NCI-H1930 (cell line): Measurements from ENCODE around the gene FHIP1B.

Experiments
- DNase-seq, 2 experiments: peaks; one replicate each; lab custom pipeline; 2025; lab: John Stamatoyannopoulos, UW

The FHIP1B gene

DNA sequence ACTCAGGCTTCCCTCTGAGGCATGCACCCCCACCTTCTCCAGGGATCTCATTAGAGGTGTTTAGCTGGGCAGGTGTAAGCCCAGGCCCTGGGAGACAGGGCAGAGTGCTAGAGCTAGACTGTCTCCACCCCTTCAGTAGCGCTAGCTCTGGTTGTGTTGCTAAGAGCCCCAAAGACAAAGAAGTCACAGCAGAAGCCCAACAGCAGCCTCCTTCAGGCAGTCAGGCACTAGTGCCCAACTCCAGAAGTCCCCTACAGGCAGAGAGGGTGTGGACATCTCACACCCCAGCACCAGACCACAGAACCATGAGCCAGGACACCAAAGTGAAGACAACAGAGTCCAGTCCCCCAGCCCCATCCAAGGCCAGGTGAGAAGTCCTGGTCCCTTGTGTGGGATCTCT lies 4.5 kb upstream of the FHIP1B start, which contains the start of gene CNGA4:
Gene CNGA4, plus strand, starts transcription at position 188 of the 400 bp plus-strand sequence. Its CDS starts 118 bp downstream, at position 306.
- no peak for DNase-seq

DNA sequence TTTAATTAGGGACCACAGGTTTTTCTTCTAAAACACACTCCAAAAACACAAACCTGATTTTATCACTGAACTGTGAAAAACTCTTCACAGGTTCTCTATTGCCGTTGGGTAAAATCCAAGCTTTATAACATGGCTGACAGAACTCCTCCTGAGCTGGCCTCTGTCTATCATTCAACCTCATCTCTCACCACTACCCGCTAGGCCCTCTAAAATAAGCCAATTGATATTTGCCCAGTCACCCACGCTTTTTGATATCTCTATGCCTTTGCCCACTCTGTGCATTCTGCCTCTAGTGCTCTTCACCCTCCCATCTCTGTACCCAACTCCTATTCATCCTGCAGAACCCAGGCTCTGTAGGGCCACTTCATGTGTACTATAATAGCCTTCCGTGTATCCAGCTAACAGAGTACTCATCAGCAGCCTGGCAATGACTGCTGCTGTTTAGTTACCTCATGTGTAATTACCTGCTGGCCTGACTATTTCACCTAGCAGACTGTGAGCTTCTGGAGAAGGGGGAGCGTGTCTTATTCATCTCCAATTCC lies 3.4 kb upstream of the FHIP1B start:
- DNase-seq, result no peak

DNA sequence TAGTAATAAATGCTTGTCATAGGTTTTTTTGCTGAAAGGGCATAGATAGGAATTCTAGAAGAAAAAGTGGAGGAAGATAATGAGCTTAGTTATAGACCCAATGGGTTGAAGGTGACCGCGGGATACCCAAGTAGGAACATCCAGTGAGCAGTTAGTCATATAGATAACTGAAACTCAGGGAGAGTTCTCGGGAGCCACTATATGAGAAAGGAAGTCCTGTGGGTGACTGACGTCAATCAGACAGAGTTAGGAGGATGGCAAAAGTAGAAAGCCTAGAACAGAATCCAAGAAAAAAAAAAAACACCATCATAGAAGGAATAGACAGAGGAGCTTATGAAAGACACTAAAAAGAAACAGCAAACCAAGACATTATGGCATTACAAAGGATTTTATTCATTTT lies 2.8 kb upstream of the FHIP1B start:
- DNase-seq, result no peak

DNA sequence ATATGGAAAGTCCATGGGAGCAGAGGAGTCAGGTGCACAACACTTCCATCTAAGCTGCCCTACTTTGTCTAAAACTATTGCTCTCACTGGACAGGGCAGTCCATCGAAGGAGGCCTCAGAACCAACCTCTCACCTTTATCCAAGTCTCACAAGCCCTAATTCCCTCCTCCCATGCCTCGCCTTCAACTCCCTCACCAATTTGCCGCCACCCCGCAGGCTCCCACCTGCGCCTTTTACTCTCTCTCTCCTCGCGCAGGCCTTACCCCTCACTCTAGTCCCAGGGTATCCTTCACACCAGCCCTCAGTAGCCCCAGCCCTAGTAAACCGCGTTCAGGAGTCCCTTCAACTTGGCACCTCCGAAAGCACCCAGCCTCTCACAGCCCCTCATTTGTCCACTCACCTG lies 451 bp downstream of the FHIP1B start:
- DNase-seq, result no peak

DNA sequence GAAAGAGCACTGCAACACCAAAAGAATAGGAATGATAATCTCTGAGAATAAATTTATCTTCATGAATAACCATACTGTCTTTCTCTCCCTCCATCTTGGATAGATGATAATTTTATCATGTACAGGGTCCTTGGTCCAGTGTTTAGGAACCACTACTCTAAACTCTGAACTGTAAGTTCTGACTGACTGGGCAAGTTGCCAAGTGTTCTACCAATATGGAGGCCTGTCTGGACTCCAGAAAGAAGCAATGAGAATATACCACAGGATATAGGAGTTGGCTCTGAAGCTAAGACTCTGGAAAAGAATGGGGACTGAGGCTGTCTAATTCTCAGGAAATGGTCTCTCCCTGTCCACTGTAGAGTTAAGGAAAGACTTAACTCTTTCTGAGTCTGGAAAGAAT lies 1.5 kb downstream of the FHIP1B start:
- no peak for DNase-seq

DNA sequence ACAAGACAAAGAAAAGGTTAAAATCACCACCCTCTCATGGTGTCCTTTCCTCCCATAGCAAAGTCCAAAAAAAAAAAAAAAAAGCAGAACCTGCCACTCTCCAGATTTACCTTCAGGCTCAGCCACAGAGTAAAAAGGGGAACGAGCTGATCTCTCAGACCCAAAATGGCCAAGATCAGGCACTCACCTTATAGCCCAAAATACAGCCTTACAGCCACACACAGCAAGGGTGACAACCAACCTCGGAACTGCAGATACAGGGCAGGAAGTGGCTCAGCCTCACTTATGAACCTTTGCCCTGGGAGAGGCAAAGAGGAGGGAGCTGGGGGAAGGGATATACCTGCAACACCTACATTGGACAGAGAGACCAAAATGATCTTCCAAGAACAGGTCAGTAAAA lies 4.5 kb downstream of the FHIP1B start:
- DNase-seq, result no peak

DNA sequence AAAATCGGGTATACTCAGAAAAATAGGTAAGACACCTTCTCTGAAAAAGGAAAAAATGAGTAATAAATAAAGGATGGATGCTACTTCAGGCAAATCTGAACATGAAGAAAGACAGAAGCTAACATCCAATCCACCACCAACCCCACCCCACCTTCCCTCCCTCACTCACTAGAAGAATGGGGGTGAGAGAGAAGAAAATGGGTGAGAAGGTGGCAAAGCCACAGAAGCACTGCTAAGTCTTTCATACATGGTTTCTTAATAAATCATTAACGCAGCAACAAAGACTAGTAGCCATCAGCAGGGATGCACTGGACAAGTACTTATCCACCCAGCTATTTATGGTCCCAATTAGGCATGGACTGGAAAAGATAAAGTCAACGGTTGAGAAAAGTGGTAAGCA lies 5.9 kb downstream of the FHIP1B start:
- no peak for DNase-seq

DNA sequence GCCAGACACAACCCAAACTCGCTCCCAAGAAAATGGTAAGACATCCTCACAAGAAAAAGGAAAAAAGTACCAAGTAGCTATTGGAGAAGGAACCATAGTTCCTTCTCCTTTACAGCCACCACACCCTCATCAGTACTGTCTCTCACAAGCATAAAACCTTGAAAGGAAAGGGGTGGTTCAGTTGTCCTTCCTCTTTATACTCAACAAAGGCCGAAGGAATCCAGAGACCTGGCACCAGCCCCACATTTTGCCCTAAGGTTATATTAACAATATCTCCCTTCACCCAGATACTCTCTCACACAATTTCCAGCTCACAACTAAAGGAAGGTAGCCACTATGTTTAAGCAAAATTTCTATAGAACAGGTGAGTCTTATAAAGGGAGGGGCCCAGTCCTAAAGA lies 8.5 kb downstream of the FHIP1B start:
- no peak for DNase-seq

DNA sequence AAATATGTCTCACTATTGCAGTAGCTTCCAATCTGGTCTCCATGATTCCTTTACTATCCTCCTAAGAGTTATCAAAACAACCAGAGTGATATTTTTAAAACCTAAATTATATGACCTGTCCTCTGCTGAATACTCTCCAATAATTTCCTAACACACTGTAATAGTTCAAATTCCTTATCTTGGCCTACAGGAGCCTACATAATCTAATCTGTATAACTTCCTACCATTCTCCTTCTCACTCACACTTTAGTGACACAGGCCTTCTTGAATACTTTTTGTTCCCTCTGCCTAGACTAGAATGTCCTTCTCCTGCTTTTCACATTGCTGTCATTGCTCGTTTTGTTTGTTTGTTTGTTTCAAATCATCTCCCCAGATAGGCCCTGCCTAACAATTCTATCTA lies 9.4 kb downstream of the FHIP1B start:
- no peak for DNase-seq

DNA sequence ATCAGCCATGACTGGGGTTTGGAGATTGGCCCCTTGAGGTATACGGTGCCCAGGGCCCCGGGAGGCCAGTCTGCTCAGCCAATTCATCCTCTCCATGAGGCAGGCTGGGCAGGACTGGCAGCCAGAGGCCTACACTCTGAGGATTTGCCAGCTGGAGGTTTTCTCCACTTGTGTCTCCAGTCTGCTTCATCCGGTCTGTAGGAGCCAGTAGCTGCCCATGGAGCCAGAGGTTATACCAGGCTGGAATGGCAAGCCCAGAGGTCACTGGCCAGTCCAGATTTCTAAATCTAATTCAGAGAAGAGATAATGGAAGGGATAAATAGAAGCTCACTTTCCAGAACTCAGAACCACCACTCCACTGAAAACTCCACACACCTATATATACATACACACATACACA lies 10.0 kb downstream of the FHIP1B start:
- no peak for DNase-seq

DNA sequence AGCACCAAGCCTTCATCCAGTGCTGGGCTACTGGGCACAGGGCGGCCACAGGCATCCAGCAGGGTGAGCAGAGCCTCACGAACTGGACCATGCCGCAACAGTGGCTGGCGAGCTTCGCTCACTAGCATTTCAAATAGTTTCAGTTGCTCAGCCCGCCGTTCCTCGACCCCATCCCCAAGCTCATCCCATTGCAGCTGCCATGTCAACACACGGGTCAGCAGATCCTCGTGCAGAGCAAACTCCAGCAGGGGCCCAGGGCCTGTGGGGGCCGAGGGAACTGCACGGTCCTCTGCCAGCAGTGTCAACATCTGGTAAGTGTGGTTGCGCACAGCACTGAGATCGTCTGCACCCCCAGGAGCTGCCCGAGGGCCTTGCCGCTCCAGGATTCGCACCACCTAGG lies 10.6 kb downstream of the FHIP1B start:
- no peak for DNase-seq

DNA sequence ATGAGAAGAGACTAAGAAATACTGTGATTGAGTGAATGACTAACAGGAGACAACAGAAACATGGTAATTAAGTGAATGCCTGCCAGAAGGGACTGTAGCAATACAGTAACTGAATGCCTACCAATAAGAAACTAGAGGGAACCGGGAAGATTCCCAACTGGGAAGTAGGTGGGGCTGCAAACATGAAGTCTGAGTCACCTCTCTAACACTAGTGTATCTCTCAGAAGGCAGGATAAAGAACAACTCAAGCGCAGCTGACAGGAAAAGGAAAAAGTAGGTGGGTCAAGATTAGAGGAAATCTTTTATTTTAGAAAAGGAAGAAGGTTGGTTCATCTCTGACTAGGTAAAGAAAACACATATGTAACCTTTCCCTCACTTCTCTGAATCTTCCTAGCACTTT lies 15.1 kb downstream of the FHIP1B start:
- DNase-seq, result no peak

DNA sequence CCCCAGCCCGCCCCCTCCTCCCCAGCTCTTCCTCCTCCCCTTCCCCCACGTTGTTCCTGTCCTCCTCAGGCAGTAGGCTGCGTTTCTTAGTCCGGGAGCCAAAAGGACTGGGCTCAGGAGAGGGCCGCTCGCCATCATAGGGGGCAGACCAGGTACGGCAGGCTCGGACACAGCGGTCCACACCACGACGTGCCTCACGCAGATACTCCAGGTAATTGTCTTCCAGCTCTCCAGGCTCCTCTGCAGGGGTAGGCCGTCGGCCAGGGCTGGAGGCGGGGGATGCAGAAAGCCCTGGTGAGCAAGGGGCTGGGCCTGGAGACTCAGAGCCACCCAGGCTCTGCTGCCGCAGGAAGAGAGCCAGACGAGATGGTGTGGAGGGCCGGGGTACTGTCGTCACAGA lies 16.7 kb downstream of the FHIP1B start:
- DNase-seq, result no peak

DNA sequence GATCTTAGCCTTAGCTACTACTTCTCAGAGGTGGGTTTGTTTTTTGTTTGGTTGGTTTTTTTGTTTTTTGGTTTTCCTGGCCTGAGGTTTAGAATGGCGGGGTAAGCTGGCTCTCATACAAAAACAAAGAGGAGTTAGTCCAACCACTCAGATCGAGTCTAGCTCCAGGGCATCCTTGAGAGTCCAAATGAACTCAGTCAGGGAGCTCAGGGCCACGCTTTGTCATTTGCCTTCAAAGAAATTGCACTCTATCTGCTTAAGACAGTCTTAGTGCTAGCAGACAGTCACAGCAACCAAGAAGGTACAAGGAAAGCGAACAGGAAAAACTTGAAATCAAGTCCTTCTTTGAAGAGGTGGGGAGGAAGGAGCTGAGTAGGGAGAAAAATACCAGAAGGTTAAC lies 17.9 kb downstream of the FHIP1B start:
- no peak for DNase-seq

DNA sequence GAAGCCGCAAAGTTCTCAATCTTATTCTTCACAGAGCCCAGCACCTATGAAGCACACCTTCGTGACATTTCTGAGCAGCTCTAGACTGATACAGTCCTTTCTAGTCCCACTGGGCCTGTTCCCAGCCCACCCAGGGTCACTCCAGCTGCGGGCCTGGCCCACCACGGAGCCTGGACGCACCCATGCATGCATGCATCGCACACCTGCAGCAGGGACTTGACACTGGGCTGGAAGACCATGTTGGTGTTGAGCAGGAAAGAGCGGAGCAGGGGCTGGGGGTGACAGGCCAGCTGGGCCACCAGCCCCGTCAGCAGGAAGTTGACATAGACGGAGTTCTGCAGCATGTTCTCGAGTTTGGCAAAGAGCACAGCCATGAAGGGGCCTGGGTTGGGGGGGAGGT lies 19.9 kb downstream of the FHIP1B start:
- no peak for DNase-seq

DNA sequence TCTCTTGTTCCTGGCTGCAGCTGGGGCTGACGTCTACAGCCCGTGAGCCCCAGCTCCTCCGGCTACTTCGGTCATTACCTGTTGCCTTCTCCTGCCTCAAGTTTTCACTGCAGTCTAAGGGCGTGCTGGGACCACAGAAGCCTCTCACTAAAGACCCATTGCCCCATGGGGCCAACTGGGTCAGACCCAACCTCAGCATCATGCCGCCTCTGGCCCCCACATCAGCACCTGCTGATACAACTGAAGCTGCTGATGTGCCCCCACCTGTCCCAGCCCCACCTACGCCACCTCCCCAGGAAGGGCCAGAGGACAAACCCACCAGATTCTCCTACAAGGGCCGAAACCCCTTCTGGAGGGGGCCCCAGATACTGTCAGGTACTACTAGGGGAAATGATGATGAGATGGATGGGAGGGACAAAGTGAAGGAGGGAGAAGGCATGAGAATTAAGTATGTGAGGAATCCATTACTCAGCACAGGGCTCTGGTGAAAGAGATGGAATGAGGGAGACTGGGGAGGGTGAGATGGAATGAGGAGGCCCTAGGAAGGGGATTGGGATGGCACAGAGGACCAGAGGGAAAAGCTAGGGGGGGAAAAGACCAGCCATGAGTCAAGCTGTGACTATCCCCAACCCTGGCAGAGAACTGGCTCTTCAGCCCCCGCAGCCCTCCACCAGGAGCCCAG lies 24.0 kb downstream of the FHIP1B start:
- no peak for DNase-seq

DNA sequence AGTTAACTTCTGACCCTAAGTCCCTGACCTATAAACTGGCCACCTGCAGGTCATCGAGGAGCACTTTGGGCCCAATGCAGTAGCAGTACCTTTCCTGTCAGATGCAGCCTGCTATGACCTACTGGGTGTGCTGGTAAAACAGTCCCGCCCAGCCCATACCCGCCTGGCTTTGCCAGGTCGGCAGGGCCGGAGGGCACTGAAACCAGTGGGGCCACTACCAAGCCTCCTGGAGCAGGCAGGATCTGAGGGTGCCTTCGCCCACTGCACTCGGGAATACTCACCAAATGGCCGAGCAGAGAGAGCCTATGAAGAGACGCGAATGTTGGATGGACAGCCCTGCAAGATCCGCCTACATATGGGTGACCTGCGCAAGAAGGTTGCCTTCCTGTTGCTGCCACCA lies 24.6 kb downstream of the FHIP1B start:
- no peak for DNase-seq

DNA sequence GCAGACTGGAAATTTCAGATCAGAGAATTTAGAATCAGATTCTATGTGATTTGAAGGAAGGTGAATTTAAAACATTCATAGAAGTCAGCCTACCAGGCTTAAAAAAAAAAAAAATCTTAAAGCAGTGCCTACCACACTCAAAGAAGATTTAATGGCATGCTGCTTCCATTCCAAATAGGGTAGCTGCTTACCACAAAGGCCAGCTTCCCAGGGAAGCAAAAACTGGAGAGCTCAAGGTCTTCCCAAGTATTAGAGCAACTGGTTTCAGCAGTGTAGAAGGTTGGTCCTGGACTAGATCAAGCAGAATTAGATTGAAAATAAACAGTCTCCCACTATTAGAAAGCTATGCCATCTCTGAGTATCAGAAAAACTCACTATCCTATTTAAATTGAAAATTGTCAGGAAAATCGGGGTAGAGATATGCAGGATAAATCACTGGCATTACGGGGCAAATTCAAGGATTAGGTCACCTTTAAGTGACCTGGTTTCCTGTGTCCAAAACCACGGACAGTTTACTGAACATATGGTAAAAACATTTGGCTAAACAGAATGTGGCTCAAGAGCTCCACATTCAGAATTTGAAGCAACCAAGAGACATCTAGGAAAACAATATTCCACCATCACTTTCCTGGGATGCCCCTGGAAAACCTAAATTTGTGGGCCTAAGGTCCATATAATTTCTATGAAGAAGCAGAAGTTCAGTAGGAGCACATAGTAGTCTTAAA lies 27.8 kb downstream of the FHIP1B start:
- no peak for DNase-seq

DNA sequence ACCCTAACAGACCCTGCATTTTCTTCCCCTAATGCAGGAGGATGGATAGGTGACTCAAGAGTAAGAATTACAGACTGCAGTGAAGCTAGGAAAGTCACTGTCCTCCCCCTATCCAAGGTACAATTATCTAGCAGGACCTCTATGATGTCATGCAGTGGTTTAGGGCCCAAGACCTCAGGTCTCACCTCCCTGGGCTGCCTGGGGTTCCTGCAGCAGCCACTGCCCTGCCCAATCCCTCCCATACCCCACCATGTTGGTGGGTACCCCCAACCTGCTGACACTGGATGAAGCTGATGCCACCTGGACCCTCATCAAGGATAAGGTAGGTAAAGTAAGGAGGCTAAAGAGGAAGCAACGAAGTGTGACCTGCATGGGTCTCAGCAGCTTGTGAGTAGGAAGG lies 29.1 kb downstream of the FHIP1B start, which contains the start of gene C11orf42:
Gene C11orf42, plus strand, starts transcription at position 192 of the 400 bp plus-strand sequence. Its CDS starts 59 bp downstream, at position 251.
- DNase-seq, result no peak

DNA sequence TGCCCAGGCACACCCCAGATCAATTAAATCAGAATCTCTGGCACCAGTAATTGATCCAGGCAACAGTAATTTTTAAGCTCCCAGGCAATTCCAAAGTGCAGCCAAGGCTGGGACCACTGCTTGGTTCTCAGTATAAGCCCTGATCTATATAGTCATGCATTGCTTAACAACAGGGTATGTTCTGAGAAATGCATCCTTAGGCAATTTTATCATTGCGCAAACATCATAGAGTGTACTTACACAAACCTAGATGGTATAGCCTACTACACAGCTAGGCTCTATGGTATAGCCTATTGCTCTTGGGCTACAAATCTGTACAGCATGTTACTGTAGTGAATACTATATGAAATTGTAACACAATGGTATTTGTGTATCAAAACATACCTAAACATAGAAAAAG lies 29.7 kb downstream of the FHIP1B start:
- DNase-seq, result no peak

DNA sequence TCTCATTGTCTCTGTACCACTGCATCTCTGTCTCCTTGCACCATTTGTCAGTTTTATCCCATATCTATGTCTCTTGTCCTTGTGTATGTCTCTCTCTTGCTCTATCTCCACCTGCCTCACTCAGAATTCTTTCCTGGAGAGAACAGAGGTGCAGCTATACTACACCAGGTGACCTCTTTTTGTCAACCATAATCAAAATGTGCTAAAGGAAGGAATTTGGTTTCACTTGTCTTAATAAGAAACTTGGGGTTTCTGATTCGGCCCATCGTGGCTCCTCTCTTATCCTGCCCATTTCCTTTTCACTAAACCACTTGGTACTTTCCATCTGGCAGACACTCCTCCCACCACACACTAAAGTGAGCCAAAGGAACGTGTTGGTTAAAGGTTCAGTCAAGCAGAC lies 31.1 kb downstream of the FHIP1B start:
- no peak for DNase-seq

DNA sequence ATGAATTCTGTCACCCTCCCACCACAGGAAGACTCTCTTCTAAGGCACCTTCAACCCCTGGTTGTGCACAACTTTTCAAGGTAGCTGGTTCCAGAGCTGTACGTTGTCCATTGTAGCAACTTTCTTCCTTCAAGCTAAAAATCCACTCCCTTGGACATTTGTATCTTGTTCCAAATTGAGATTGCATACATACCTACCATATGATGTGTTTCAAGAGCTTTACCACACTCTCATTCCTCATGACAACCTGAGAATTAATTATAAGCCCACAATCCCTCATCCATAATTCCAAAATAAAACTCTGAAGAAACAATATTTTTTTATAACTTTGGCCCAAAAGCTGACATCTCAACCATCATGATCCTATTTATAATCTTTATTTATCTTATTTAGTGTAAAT lies 32.4 kb downstream of the FHIP1B start:
- no peak for DNase-seq

DNA sequence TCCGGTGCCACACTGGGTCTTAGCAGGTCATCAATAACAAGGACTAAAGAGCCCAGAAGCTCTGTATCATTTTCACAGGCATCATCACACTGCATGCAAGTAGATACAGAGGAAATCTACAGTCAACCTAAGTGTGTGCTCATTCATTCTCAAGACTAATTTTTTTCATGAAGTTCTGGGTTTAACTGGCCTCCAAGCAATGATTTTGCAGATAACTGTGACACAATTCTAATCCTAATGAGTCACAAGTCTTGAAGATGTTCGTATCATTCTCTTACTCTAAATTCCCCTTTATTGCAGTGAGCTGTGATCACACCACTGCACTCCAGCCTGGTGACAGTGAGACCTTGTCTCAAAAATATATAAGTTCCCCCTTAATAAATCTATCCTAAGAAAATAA lies 33.0 kb downstream of the FHIP1B start:
- no peak for DNase-seq
